ENCODE results near the gene NAA15.

DNA sequence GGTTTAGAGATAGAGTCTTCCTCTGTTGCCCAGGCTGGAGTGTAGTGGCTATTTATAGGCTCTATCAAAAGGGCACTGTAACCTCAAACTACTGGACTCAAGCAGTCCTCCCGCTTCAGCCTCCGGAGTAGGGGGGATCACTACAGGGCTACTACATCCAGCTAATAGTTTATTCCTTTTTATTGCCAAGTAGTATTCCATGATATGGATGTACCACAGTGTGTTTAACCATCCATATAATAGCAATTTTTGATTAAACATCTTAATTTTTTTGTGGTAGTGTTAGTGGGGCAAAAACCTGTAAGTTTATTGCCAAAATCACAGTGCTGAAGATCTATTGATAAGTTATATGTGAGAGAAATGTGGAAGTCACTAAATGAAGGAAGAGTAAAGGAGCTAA is 3.6 kb downstream of the NAA15 start:
- TF ChIP-seq POLR2A (IDR thresholded peaks at IDR 0.05): no peak
- TF ChIP-seq, protein P1, sequence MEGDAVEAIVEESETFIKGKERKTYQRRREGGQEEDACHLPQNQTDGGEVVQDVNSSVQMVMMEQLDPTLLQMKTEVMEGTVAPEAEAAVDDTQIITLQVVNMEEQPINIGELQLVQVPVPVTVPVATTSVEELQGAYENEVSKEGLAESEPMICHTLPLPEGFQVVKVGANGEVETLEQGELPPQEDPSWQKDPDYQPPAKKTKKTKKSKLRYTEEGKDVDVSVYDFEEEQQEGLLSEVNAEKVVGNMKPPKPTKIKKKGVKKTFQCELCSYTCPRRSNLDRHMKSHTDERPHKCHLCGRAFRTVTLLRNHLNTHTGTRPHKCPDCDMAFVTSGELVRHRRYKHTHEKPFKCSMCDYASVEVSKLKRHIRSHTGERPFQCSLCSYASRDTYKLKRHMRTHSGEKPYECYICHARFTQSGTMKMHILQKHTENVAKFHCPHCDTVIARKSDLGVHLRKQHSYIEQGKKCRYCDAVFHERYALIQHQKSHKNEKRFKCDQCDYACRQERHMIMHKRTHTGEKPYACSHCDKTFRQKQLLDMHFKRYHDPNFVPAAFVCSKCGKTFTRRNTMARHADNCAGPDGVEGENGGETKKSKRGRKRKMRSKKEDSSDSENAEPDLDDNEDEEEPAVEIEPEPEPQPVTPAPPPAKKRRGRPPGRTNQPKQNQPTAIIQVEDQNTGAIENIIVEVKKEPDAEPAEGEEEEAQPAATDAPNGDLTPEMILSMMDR (IDR thresholded peaks at IDR 0.05): no peak
